22Rv1 (cell line): Measurements from ENCODE around the gene SCUBE2.

Source experiments
- ZFX ChIP-seq: fragments of 450-650 bp; IDR thresholded peaks from 2 replicates; pipeline ENCODE4 v1.6.1; 2017; ENCODE audit warnings: antibody characterized with exemption, borderline replicate concordance
- TF ChIP-seq, protein P1 (sequence below): fragments of 450-650 bp; IDR thresholded peaks from 2 replicates; pipeline ENCODE4 v1.5.1; 2017; ENCODE audit warnings: mild to moderate bottlenecking

DNA sequence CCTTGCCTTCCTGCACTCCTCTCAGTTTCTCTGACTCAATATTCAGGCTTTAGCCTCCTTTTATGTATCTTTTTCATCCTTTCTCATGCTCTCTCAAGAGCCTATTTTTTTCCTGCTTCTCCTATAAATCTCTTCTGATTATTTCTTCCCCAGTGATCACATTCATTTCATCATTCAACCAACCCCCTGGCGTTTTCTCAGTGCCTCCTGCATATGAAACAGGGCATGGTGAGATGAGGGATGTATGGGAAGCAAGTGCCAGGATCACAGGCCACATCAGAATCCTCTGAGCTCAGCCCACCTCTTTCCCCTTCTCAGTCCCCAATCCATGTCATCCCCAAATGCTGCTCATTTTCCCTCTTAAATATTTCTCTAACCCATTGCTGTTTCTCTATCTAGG, 48.9 kb downstream of the SCUBE2 start:
- TF ChIP-seq, protein P1, sequence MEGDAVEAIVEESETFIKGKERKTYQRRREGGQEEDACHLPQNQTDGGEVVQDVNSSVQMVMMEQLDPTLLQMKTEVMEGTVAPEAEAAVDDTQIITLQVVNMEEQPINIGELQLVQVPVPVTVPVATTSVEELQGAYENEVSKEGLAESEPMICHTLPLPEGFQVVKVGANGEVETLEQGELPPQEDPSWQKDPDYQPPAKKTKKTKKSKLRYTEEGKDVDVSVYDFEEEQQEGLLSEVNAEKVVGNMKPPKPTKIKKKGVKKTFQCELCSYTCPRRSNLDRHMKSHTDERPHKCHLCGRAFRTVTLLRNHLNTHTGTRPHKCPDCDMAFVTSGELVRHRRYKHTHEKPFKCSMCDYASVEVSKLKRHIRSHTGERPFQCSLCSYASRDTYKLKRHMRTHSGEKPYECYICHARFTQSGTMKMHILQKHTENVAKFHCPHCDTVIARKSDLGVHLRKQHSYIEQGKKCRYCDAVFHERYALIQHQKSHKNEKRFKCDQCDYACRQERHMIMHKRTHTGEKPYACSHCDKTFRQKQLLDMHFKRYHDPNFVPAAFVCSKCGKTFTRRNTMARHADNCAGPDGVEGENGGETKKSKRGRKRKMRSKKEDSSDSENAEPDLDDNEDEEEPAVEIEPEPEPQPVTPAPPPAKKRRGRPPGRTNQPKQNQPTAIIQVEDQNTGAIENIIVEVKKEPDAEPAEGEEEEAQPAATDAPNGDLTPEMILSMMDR, result no peak
- TF ChIP-seq ZFX, result no peak
